Activated gamma-delta T cell treated with anti-CD3 and anti-CD28 coated beads, Interleukin-2, amount 50 U/mL, for 16 hours (primary cell): Measurements from ENCODE around the gene ITGA2B.
"Not testable (repeated sequence)": the region's sequence is repeated elsewhere in the genome, so short reads cannot be mapped to it uniquely, and the experiment has no call there.

Source experiments
- DNase-seq: peaks from one replicate; pipeline ENCODE4 v3.0.0-alpha.2; 2020; ENCODE audit warnings: low read depth

Gene ITGA2B

GRCh38 chr17:44389281-44389680, at the start of gene ITGA2B:
TSS of gene ITGA2B (minus strand) at chr17:44389649. CDS start at chr17:44389473, 176 bp downstream.
- DNase-seq: no peak

- no peak for DNase-seq
These were observed 49.7 kb upstream of the ITGA2B start for GRCh38 chr17:44439168-44439567.

- no peak for DNase-seq
These were observed 49.2 kb upstream of the ITGA2B start for GRCh38 chr17:44438636-44439035.

- DNase-seq: no peak
These were observed 46.9 kb upstream of the ITGA2B start for GRCh38 chr17:44436336-44436735.

GRCh38 chr17:44432254-44433157, 43.1 kb upstream of the ITGA2B start:
- DNase-seq: no peak

- no peak for DNase-seq
These were observed 35.5 kb upstream of the ITGA2B start for GRCh38 chr17:44424828-44425461.

- no peak for DNase-seq
These were observed 28.1 kb upstream of the ITGA2B start for GRCh38 chr17:44417553-44417952.

GRCh38 chr17:44416558-44417289, 27.3 kb upstream of the ITGA2B start:
- no peak for DNase-seq

- DNase-seq: no peak
These were observed 25.1 kb upstream of the ITGA2B start for GRCh38 chr17:44414394-44415155.

- no peak for DNase-seq
These were observed 20.0 kb upstream of the ITGA2B start for GRCh38 chr17:44409309-44410028.

GRCh38 chr17:44408786-44409185, 19.3 kb upstream of the ITGA2B start:
- no peak for DNase-seq

- DNase-seq: no peak
These were observed 13.2 kb upstream of the ITGA2B start for GRCh38 chr17:44402564-44403172.

- DNase-seq: no peak
These were observed 10.9 kb upstream of the ITGA2B start for GRCh38 chr17:44400226-44400847.

GRCh38 chr17:44398692-44399691, 9.5 kb upstream of the ITGA2B start:
- DNase-seq: no peak

- no peak for DNase-seq
These were observed 8.3 kb upstream of the ITGA2B start for GRCh38 chr17:44397479-44398440.

GRCh38 chr17:44396946-44397345, 7.5 kb upstream of the ITGA2B start:
- DNase-seq: no peak

- no peak for DNase-seq
These were observed 5.4 kb upstream of the ITGA2B start for GRCh38 chr17:44394833-44395232.

GRCh38 chr17:44394112-44394511, 4.7 kb upstream of the ITGA2B start:
- DNase-seq: not testable (repeated sequence)
